Spleen (tissue), 11 donors: Measurements from ENCODE around the gene SLC35F3. TPM values are rescaled to one million over a fixed set of nuclear protein-coding genes. Genes with fewer than 3 reads are reported as not detected.

ENCODE experiments used
- DNase-seq: peaks from one replicate; pipeline ENCODE4 v3.0.0-alpha.2; 2020
- H3K27ac ChIP-seq, 8 donors: fragments of 200-600 bp; sonication (generic) in 7 of 8; 1 replicate in 4 of 8; 2 replicates in 4 of 8; pipeline versions ENCODE4 v1.5.0 to v1.8.0; 2016 to 2021; ENCODE audit warnings: inconsistent platforms in 4 of 8, mild to moderate bottlenecking in 4 of 8, moderate library complexity in 1 of 8
- H3K27me3 ChIP-seq, 7 donors: fragments of 200-600 bp; sonication (generic) in 6 of 7; replicated peaks in 1 of 7; 1 replicate in 4 of 7; 2 replicates in 3 of 7; pipeline versions ENCODE4 v1.5.0 to v1.8.0; 2016 to 2021; ENCODE audit warnings: inconsistent platforms in 3 of 7, mild to moderate bottlenecking in 1 of 7
- H3K36me3 ChIP-seq, 6 donors: fragments of 200-600 bp; sonication (generic) in 5 of 6; 1 replicate in 4 of 6; 2 replicates in 2 of 6; pipeline versions ENCODE4 v1.5.0 to v1.8.0; 2016 to 2021; ENCODE audit warnings: inconsistent platforms in 2 of 6
- H3K4me1 ChIP-seq, 6 donors: fragments of 200-600 bp; sonication (generic) in 5 of 6; 1 replicate in 3 of 6; 2 replicates in 3 of 6; pipeline versions ENCODE4 v1.5.0 to v1.8.0; 2016 to 2021; ENCODE audit warnings: inconsistent platforms in 3 of 6
- H3K4me3 ChIP-seq, 8 donors: fragments of 200-600 bp; sonication (generic) in 7 of 8; 1 replicate in 4 of 8; 2 replicates in 4 of 8; pipeline versions ENCODE4 v1.5.0 to v1.8.0; 2016 to 2021; ENCODE audit warnings: inconsistent platforms in 4 of 8, mild to moderate bottlenecking in 4 of 8, moderate library complexity in 2 of 8
- H3K9me3 ChIP-seq, 8 donors: fragments of 200-600 bp; sonication (generic) in 7 of 8; 1 replicate in 4 of 8; 2 replicates in 4 of 8; pipeline versions ENCODE4 v1.5.0 to v1.8.0; 2016 to 2021; ENCODE audit warnings: inconsistent platforms in 4 of 8
- POLR2A ChIP-seq, 3 donors: fragments of 450-650 bp; IDR thresholded peaks; one replicate each; pipeline ENCODE4 v1.5.1; 2017; ENCODE audit warnings: antibody characterized with exemption in 3 of 3, mild to moderate bottlenecking in 1 of 3
- POLR2AphosphoS5 ChIP-seq, 3 donors: sonication (generic); formaldehyde crosslinking; IDR thresholded peaks; one replicate each; pipeline ENCODE4 v1.5.1; 2017; ENCODE audit warnings: antibody characterized with exemption in 3 of 3
- WGBS, 5 donors: extraction: QIAGEN DNeasy Blood & Tissue Kit in 3 of 5; methylation state at CpG; one replicate each; pipeline versions ENCODE4 v1.1.5 to v1.1.7; 2013 to 2018; 5-methylcytosine and 5-hydroxymethylcytosine counted together
- intact Hi-C: fragments of 100-400 bp; cut with DNase I; formaldehyde crosslinking; loops from one replicate; pipeline ENCODE4 v1.15.0; 2023; ENCODE audit warnings: low total_unique reads
- polyA plus RNA-seq, 3 donors: library from polyadenylated mRNA; stranded (reverse); fragments of 200-250 nt; gene quantifications; one replicate each; pipeline ENCODE4 v1.2.1, GENCODE V29; 2013
- total RNA-seq, 7 donors: library from RNA; depleted of rRNA in 3 of 7; stranded (reverse); fragments of >200 nt in 3 of 7; fragmentation: NEBNext Ultra II Directional in 4 of 7; extraction: Animal tissue kit (Norgen Biotek cat#: 25700) in 4 of 7; gene quantifications; one replicate each; pipeline versions ENCODE4 v1.1.0 to v1.2.1, GENCODE V29; 2016 to 2021
- TF ChIP-seq, protein P1 (sequence below), 11 experiments: fragments of 200-600 bp in 7 of 11; fragments of 450-650 bp in 4 of 11; sonication (generic) in 4 of 11; IDR thresholded peaks in 8 of 11; conservative IDR thresholded peaks in 3 of 11; 1 replicate in 7 of 11; 2 replicates in 4 of 11; pipeline versions ENCODE4 v1.4.0 to v1.8.0; 2016 to 2021; ENCODE audit warnings: antibody characterized with exemption in 11 of 11, inconsistent platforms in 4 of 11, mild to moderate bottlenecking in 1 of 11
- donor health status: healthy with polysubstance abuse.
- donor health status: DM: no; HTN: no; CAD: no; lungs with moderate emphysema.
- donor health status: DM: no; HTN: no; CAD: no.
- donor health status: Bipolar disorder and iron deficiency.
- donor health status: healthy.
- donor health status: DM: no; HTN: no; CAD: no.
- donor health status: DM: yes; HTN: yes; CAD: no.

The SLC35F3 gene
- total and polyA plus RNA-seq, 10 donors, result 0.03 to 0.44 (median 0.11) TPM; not detected in 5

DNA sequence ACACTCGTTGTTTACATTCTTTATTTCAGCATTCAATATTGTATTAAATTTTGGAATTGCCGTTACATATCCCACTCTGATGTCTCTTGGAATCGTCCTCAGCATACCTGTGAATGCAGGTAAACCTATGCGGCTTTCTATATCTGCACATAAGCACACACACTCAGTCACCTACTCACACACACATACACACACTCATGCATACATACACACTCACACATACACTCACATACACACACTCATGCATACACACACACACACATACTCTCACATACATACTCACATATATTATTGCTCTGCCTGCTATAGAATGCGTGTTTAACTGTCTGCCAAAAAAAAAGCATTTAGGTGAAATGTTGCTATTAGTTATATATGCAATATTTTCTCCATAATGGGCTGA lies 415.6 kb downstream of the SLC35F3 start:
- peaks cover 0 to 24% (median under 1%) of the 10 kb centered on the region in 6 donors for H3K4me1 ChIP-seq
- H3K36me3 ChIP-seq, result no peaks in the 10 kb centered on the region
- H3K4me3 ChIP-seq, result no peak overlapping the region
- intact Hi-C loops, result no loop called here
- no peaks in the 10 kb centered on the region for H3K9me3 ChIP-seq
- TF ChIP-seq, protein P1, sequence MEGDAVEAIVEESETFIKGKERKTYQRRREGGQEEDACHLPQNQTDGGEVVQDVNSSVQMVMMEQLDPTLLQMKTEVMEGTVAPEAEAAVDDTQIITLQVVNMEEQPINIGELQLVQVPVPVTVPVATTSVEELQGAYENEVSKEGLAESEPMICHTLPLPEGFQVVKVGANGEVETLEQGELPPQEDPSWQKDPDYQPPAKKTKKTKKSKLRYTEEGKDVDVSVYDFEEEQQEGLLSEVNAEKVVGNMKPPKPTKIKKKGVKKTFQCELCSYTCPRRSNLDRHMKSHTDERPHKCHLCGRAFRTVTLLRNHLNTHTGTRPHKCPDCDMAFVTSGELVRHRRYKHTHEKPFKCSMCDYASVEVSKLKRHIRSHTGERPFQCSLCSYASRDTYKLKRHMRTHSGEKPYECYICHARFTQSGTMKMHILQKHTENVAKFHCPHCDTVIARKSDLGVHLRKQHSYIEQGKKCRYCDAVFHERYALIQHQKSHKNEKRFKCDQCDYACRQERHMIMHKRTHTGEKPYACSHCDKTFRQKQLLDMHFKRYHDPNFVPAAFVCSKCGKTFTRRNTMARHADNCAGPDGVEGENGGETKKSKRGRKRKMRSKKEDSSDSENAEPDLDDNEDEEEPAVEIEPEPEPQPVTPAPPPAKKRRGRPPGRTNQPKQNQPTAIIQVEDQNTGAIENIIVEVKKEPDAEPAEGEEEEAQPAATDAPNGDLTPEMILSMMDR (IDR thresholded peaks at IDR 0.05 in 8 of 11, conservative IDR thresholded peaks at IDR 0.05 in 3 of 11), result no peak
- TF ChIP-seq POLR2A (IDR thresholded peaks at IDR 0.05), result no peak
- no peak for TF ChIP-seq POLR2AphosphoS5 (IDR thresholded peaks at IDR 0.05)
- no peak for DNase-seq
- peaks cover 0 to 47% (median 6%) of the 10 kb centered on the region in 7 donors for H3K27me3 ChIP-seq
- WGBS, 5 donors, result 84 to 88% (median 87%) methylated on average over 5 of the region's 5 CpGs
- no peak overlapping the region for H3K27ac ChIP-seq

DNA sequence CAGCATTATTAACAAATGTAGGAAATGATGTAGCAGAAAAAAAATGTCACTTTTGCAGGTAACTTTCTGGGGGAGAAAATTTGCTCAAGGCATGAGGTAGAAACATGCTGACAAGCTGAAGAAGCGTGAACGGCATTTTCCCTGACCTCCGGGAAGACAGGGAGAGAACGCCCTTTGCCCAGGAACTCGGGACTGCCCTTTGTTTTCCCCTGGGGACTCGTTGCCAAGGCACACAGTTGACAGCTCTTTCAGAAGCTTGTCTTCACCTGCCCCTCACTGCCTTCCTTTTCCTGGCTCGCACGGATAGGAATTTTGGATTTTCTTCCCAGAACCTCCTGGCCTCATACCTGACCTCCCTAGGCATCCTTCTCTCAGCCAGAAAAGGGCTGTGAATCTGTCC lies 416.1 kb downstream of the SLC35F3 start:
- DNase-seq, result no peak

GRCh38 chr1:234321231-234321630 lies 416.8 kb downstream of the SLC35F3 start:
- H3K27ac ChIP-seq, result no peak overlapping the region
- H3K36me3 ChIP-seq, result no peaks in the 10 kb centered on the region
- intact Hi-C loops, result no loop called here
- WGBS, 5 donors, result 55 to 75% (median 60%) methylated on average over 6 of the region's 6 CpGs
- no peak for DNase-seq
- H3K4me3 ChIP-seq, result no peak overlapping the region
- H3K4me1 ChIP-seq, result peaks cover 0 to 18% (median under 1%) of the 10 kb centered on the region in 6 donors
- H3K9me3 ChIP-seq, result no peaks in the 10 kb centered on the region
- H3K27me3 ChIP-seq, result peaks cover 0 to 53% (median 8%) of the 10 kb centered on the region in 7 donors
- no peak for TF ChIP-seq POLR2A (IDR thresholded peaks at IDR 0.05)
- TF ChIP-seq, protein P1 (IDR thresholded peaks at IDR 0.05 in 8 of 11, conservative IDR thresholded peaks at IDR 0.05 in 3 of 11), result no peak
- no peak for TF ChIP-seq POLR2AphosphoS5 (IDR thresholded peaks at IDR 0.05)

More for the DNA sequence above, 416.1 kb downstream of the SLC35F3 start:
- Histone ChIP-seq H3K4me3 (no peak overlapping the region), H3K27me3 (peaks cover 0 to 52% (median 8%) of the 10 kb centered on the region in 7 donors), H3K4me1 (peaks cover 0 to 19% (median 0%) of the 10 kb centered on the region in 6 donors), H3K9me3 (no peaks in the 10 kb centered on the region), H3K36me3 (no peaks in the 10 kb centered on the region), H3K27ac (no peak overlapping the region)
- TF ChIP-seq, protein P1 (IDR thresholded peaks at IDR 0.05 in 8 of 11, conservative IDR thresholded peaks at IDR 0.05 in 3 of 11), result no peak
- no peak for TF ChIP-seq POLR2AphosphoS5 (IDR thresholded peaks at IDR 0.05)
- TF ChIP-seq POLR2A (IDR thresholded peaks at IDR 0.05), result no peak
- 66 to 88% (median 75%) methylated on average over 8 of the region's 8 CpGs for WGBS, 5 donors
- intact Hi-C loops, result no loop called here

- Histone ChIP-seq H3K27ac (no peak overlapping the region), H3K27me3 (peaks cover 0 to 53% (median 8%) of the 10 kb centered on the region in 7 donors), H3K9me3 (no peaks in the 10 kb centered on the region), H3K4me1 (peaks cover 0 to 18% (median 7%) of the 10 kb centered on the region in 6 donors), H3K36me3 (no peaks in the 10 kb centered on the region), H3K4me3 (no peak overlapping the region)
- no peak for TF ChIP-seq POLR2A (IDR thresholded peaks at IDR 0.05)
- TF ChIP-seq, protein P1 (IDR thresholded peaks at IDR 0.05 in 8 of 11, conservative IDR thresholded peaks at IDR 0.05 in 3 of 11), result no peak
- WGBS, 5 donors, result 87 to 94% (median 91%) methylated on average over 3 of the region's 3 CpGs
- no peak for DNase-seq
- intact Hi-C loops, result no loop called here
These were observed 417.6 kb downstream of the SLC35F3 start for GRCh38 chr1:234322097-234322496.
